GM12873 (cell line): ENCODE measurements around the gene DOCK11.

ENCODE experiments used
- TF ChIP-seq, protein P1 (sequence below): IDR thresholded peaks from 2 replicates; pipeline ENCODE4 v1.5.1; 2012; ENCODE audit warnings: low read depth, mild to moderate bottlenecking, moderate library complexity, low read length, control low read depth; ENCODE audit not compliant: insufficient read depth; ENCODE audit errors: missing control alignments

The DOCK11 gene

DNA sequence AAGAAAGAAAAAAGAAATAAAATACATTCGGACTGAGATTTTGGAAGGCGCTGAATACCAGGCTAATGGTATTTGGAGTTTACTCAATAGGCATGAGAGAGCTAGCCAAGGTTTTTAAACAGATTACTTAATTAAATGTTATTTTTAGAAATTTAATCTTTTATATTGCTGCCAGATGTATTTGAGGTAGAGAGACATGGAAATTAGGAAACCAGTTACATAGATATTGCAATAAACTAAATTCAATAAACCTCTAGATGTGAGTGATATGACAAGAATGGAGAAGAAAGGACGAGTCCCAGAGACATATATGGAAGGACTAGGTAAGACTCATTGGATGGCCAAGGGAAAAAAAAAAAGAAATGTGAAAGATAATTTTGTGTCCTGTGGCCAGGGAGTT, 193.3 kb downstream of the DOCK11 start:
- TF ChIP-seq, protein P1, sequence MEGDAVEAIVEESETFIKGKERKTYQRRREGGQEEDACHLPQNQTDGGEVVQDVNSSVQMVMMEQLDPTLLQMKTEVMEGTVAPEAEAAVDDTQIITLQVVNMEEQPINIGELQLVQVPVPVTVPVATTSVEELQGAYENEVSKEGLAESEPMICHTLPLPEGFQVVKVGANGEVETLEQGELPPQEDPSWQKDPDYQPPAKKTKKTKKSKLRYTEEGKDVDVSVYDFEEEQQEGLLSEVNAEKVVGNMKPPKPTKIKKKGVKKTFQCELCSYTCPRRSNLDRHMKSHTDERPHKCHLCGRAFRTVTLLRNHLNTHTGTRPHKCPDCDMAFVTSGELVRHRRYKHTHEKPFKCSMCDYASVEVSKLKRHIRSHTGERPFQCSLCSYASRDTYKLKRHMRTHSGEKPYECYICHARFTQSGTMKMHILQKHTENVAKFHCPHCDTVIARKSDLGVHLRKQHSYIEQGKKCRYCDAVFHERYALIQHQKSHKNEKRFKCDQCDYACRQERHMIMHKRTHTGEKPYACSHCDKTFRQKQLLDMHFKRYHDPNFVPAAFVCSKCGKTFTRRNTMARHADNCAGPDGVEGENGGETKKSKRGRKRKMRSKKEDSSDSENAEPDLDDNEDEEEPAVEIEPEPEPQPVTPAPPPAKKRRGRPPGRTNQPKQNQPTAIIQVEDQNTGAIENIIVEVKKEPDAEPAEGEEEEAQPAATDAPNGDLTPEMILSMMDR: no peak

DNA sequence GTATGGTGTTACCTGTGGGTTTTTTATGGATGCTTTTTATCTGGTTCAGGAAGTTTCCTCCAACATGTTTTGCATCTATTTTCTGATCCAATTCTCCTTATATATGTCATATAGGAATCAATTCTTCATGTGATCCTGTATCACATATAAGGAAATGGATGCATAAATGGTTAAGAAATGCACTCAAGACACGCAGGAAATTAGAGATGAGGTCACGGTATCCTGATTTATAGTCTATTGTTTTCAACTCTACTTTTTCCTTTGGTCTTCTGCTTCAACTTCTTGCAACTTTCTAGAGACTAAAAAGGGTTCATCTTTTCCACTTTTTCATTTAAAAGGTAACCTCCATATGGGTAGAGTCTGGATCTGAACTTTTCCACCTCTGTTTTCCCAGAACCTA, 198.2 kb downstream of the DOCK11 start:
- TF ChIP-seq, protein P1: no peak

DNA sequence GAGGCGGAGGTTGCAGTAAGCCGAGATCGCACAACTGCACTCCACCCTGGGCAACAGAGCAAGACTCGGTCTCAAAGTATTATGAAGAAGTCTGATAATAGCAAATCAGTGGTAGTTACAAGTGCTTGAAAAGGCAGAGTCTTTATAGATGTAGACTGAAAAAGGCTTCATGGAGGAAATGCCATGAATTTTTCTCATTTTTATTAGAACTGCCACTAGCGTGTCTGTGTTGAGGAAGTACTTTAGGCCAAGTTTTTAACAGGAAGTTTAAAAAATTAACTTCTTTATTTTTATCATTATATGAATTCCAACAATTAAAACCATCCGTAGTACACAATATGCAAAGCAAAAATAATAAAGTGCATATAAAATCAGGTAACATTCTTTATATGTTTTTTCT, 199.0 kb downstream of the DOCK11 start:
- TF ChIP-seq, protein P1: no peak

DNA sequence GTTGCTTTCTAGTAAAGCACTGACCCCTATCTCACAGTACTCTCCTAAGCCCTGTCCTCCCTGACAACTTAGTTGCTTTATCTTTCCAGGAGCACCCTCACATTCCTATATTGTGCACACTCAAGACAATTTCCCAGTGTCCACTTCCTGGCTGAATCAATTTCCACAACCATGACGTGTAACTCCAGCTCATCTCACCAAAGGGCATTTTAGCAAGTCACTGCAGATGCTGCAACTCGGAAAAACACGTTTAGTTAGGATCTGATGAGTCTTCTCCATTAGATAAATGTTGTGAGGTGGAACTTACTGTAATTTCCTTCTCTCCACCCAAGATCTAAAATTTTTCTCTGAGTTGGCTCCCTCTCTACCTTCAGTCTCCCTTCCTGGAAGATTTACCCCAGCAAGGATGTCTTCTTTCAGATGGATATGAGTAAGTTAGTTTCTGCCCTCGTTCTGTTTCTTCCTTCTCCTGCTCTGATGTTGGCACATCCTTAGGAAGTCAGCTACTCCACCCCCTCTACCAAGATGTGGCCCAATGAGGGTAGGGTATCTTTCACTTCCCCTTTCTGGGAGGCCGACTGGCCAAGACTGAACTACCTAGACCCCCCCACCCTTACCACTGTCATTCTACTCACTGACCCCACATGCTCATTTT, 203.0 kb downstream of the DOCK11 start:
- TF ChIP-seq, protein P1: no peak

DNA sequence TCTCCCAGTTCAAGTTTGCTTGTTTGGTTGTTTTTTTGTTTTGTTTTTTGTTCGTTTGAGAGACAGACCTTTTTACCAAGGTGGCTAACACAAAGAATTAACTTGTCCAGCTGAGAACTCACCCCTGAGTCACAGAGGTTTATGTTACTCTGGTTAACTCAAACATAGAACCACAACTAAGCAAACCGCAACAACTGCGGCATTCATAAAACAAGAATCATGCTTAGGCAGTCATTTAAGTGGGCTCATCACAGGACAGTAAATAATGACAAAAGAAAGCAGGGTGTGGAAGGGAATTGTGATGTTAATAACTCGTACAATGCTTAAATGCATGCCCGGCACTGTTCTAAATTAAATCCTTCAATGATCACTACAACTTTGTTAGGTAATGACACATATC, 207.1 kb downstream of the DOCK11 start:
- TF ChIP-seq, protein P1: no peak

DNA sequence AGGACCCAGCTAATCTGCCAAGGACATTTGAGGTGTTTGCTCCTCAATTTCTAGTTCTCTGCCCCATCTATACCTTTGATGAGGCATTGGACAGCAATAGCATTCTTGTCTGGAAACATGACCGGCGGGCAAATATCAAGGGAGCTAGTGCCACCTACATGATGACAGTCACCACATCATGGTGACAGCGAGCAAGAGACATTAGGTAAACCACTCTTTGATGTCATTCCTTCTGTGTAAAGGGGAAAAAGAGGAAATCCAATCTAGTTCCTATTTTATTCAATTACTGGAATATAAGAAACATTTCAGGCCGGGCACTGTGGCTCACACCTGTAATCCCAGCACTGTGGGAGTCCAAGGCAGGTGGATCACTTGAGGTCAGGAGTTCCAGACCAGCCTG, 211.1 kb downstream of the DOCK11 start:
- TF ChIP-seq, protein P1: no peak

DNA sequence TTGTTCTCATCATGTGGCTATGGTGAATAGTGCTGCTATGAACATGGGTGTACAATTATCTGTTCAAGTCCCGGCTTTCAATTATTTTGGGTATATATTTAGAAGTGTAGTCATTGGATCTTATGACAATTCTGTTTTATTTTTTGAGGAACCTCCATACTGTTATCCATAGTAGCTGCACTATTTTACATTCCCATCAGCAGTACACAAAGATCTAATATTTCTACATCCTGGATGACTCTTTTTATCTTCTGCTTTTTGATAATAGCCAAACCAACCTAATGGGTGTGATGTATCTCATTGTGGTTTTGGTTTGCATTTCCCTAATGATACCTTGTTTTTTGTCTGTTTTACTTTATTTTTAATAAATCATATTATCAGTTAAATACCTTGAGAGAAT, 218.9 kb downstream of the DOCK11 start:
- TF ChIP-seq, protein P1: no peak
